Subcutaneous abdominal adipose tissue (tissue), 5 donors: Measurements from ENCODE around the gene RAB3C.
"Not testable (repeated sequence)": the region's sequence is repeated elsewhere in the genome, so short reads cannot be mapped to it uniquely, and the experiment has no call there.

Experiments used
- H3K27ac ChIP-seq: one replicate; pipeline ENCODE4 v1.7.0; 2013; ENCODE audit warnings: low read depth, mild to moderate bottlenecking, inconsistent platforms, low read length, moderate library complexity
- H3K27me3 ChIP-seq, 5 donors: one replicate each; pipeline ENCODE4 v1.7.0; 2013; ENCODE audit warnings: low read length in 5 of 5, inconsistent platforms in 1 of 5; ENCODE audit not compliant: control insufficient read depth in 5 of 5, insufficient read depth in 4 of 5
- H3K36me3 ChIP-seq, 5 donors: one replicate each; pipeline ENCODE4 v1.7.0; 2013; ENCODE audit warnings: low read length in 5 of 5; ENCODE audit not compliant: control insufficient read depth in 5 of 5, insufficient read depth in 5 of 5
- H3K4me1 ChIP-seq, 5 donors: one replicate each; pipeline ENCODE4 v1.7.0; 2013; ENCODE audit warnings: low read length in 5 of 5, mild to moderate bottlenecking in 3 of 5, moderate library complexity in 1 of 5; ENCODE audit not compliant: control insufficient read depth in 5 of 5, insufficient read depth in 5 of 5
- H3K4me3 ChIP-seq, 5 donors: one replicate each; pipeline ENCODE4 v1.7.0; 2013; ENCODE audit warnings: low read length in 5 of 5, low read depth in 1 of 5
- H3K9ac ChIP-seq, 5 donors: one replicate each; pipeline ENCODE4 v1.7.0; 2013; ENCODE audit warnings: low read length in 5 of 5, mild to moderate bottlenecking in 4 of 5, moderate library complexity in 3 of 5
- H3K9me3 ChIP-seq, 5 donors: one replicate each; pipeline ENCODE4 v1.7.0; 2013; ENCODE audit warnings: low read length in 5 of 5; ENCODE audit not compliant: control insufficient read depth in 5 of 5
- donor health status: healthy.
- donor health status: healthy.
- donor health status: healthy.
- donor health status: healthy.
- donor health status: healthy.

The RAB3C gene

GRCh38 chr5:58563016-58563700 is 19.7 kb upstream of the RAB3C start:
- not testable (repeated sequence) for H3K27me3 ChIP-seq, H3K27ac ChIP-seq, H3K9me3 ChIP-seq, H3K4me3 ChIP-seq, H3K9ac ChIP-seq, H3K36me3 ChIP-seq, H3K4me1 ChIP-seq

- H3K27ac ChIP-seq, H3K4me1 ChIP-seq: not testable (repeated sequence)
Measured at GRCh38 chr5:58564043-58564832, 18.6 kb upstream of the RAB3C start.

GRCh38 chr5:58565033-58565432 is 17.8 kb upstream of the RAB3C start:
- H3K36me3 ChIP-seq = no peaks in the 10 kb centered on the region
- no peak overlapping the region for H3K4me3 ChIP-seq
- H3K9ac ChIP-seq = no peak overlapping the region
- no peaks in the 10 kb centered on the region for H3K9me3 ChIP-seq
- H3K27ac ChIP-seq = no peak overlapping the region
- H3K4me1 ChIP-seq = no peaks in the 10 kb centered on the region
- H3K27me3 ChIP-seq = no peaks in the 10 kb centered on the region

More at GRCh38 chr5:58564043-58564832, 18.6 kb upstream of the RAB3C start:
- not testable (repeated sequence) for H3K36me3 ChIP-seq, H3K9me3 ChIP-seq, H3K4me3 ChIP-seq, H3K9ac ChIP-seq, H3K27me3 ChIP-seq

- H3K27me3 ChIP-seq = no peaks in the 10 kb centered on the region
- no peaks in the 10 kb centered on the region for H3K4me1 ChIP-seq
- no peak overlapping the region for H3K27ac ChIP-seq
- H3K9ac ChIP-seq = no peak overlapping the region
- H3K36me3 ChIP-seq = no peaks in the 10 kb centered on the region
- H3K4me3 ChIP-seq = no peak overlapping the region
- no peaks in the 10 kb centered on the region for H3K9me3 ChIP-seq
Measured at GRCh38 chr5:58571501-58571900, 11.4 kb upstream of the RAB3C start.

GRCh38 chr5:58572973-58573372 is 9.9 kb upstream of the RAB3C start:
- H3K4me1 ChIP-seq, H3K27ac ChIP-seq, H3K36me3 ChIP-seq, H3K4me3 ChIP-seq, H3K9me3 ChIP-seq, H3K9ac ChIP-seq, H3K27me3 ChIP-seq: not testable (repeated sequence)

GRCh38 chr5:58579781-58580180 is 3.1 kb upstream of the RAB3C start:
- Histone ChIP-seq H3K27ac (no peak overlapping the region), H3K9ac (no peak overlapping the region), H3K4me1 (peaks cover 4 to 18% (median 17%) of the 10 kb centered on the region in 5 donors), H3K36me3 (no peaks in the 10 kb centered on the region), H3K9me3 (peaks cover 0 to 2% (median 0%) of the 10 kb centered on the region in 5 donors), H3K27me3 (peaks cover 0 to 9% (median 3%) of the 10 kb centered on the region in 5 donors), H3K4me3 (no peak overlapping the region)

GRCh38 chr5:58582019-58582802 is 664 bp upstream of the RAB3C start:
- Histone ChIP-seq H3K4me1 (peaks cover 4 to 18% (median 17%) of the 10 kb centered on the region in 5 donors), H3K27ac (no peak overlapping the region), H3K4me3 (peak overlapping the region; percentile 68 to 87 (median 75)), H3K9me3 (peaks cover 0 to 2% (median 0%) of the 10 kb centered on the region in 5 donors), H3K36me3 (no peaks in the 10 kb centered on the region), H3K9ac (peak overlapping the region in 3 of 5 donors; percentile 61 to 68 (median 68)), H3K27me3 (peaks cover 0 to 9% (median 3%) of the 10 kb centered on the region in 5 donors)

- no peaks in the 10 kb centered on the region for H3K27me3 ChIP-seq
- H3K4me1 ChIP-seq = no peaks in the 10 kb centered on the region
- H3K4me3 ChIP-seq = no peak overlapping the region
- no peaks in the 10 kb centered on the region for H3K36me3 ChIP-seq
- no peaks in the 10 kb centered on the region for H3K9me3 ChIP-seq
- no peak overlapping the region for H3K27ac ChIP-seq
- no peak overlapping the region for H3K9ac ChIP-seq
Measured at GRCh38 chr5:58595952-58596351, 13.1 kb downstream of the RAB3C start.

- H3K9me3 ChIP-seq = no peaks in the 10 kb centered on the region
Measured at GRCh38 chr5:58598440-58598839, 15.6 kb downstream of the RAB3C start.

GRCh38 chr5:58599217-58599616 is 16.3 kb downstream of the RAB3C start:
- H3K4me3 ChIP-seq = no peak overlapping the region
- H3K27me3 ChIP-seq = no peaks in the 10 kb centered on the region
- H3K36me3 ChIP-seq = no peaks in the 10 kb centered on the region
- no peak overlapping the region for H3K27ac ChIP-seq
- H3K9me3 ChIP-seq = no peaks in the 10 kb centered on the region
- H3K9ac ChIP-seq = no peak overlapping the region
- peaks cover 0 to 3% (median 2%) of the 10 kb centered on the region in 5 donors for H3K4me1 ChIP-seq

More at GRCh38 chr5:58598440-58598839, 15.6 kb downstream of the RAB3C start:
- Histone ChIP-seq H3K4me3 (no peak overlapping the region), H3K27me3 (no peaks in the 10 kb centered on the region), H3K27ac (no peak overlapping the region), H3K4me1 (no peaks in the 10 kb centered on the region), H3K36me3 (no peaks in the 10 kb centered on the region), H3K9ac (no peak overlapping the region)
